HG03558 (cell line): Measurements from ENCODE around the gene MCHR1.
"Not testable (repeated sequence)": the region's sequence is repeated elsewhere in the genome, so short reads cannot be mapped to it uniquely, and the experiment has no call there.

ENCODE experiments used
- ATAC-seq: cut with Tn5 transposase; IDR thresholded peaks from one replicate; pipeline ENCODE4 v1.9.1; 2021; ENCODE audit warnings: moderate number of reproducible peaks; ENCODE audit not compliant: unreplicated experiment; ENCODE audit errors: extremely low read depth

MCHR1 gene

GRCh38 chr22:40685406-40685805 is 6.1 kb downstream of the MCHR1 start:
- ATAC-seq, result no peak

DNA sequence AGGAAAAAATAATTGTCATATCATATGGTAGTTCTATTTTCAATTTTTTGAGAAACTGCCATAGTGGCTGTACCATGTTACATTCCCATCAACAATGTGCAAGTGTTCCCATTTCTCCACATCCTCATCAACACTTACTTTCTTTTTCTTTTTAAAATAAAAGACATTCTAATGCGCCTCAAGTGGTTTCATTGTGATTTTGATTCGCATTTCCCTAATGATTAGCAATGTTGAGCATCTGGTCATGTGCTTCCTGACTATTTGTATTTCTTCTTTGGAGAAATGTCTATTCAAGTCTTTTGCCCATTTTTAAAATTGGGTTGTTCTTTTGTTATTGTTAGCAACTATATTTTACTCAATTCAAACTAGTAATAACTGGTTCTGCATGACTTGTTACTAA is 8.4 kb downstream of the MCHR1 start:
- ATAC-seq, result no peak

- no peak for ATAC-seq
Observed at GRCh38 chr22:40690370-40690769, 11.1 kb downstream of the MCHR1 start.

DNA sequence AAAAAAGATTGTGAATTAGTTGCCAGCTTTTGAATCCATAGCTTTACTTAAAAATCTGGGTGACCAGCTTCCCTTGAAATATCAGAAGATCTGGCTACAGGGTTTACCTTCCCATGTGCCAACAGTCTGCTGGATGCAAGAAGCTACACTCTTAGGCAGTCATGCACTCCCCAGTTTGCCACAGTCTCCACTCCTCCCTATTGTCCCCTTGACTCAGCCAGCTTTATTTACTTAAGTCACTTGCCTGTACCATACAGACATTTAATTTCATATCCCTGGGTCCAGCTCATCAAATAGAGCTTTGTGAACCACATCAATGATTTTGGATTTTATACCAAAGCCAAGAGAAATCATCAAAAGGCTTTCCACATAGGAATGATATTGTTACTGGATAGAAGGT is 12.2 kb downstream of the MCHR1 start:
- no peak for ATAC-seq

DNA sequence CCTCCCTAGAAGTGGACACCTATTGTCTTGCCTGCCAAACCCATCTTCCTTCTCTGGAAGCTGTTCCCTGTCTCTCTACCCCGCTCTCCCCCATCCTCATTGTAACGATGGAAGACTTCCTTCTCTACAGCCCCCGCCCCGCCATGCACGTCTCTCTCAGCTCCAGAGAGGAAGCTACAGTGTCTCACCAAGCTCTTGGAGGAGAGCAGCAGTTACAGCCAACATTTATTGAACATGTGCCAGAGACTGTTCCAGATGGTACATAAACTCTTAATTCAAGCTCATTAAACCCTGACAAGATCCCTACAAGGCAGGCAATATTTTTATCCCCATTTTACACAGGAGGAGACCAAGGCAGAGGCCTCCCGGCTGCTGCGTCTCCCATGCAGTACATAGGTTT is 15.1 kb downstream of the MCHR1 start:
- no peak for ATAC-seq

DNA sequence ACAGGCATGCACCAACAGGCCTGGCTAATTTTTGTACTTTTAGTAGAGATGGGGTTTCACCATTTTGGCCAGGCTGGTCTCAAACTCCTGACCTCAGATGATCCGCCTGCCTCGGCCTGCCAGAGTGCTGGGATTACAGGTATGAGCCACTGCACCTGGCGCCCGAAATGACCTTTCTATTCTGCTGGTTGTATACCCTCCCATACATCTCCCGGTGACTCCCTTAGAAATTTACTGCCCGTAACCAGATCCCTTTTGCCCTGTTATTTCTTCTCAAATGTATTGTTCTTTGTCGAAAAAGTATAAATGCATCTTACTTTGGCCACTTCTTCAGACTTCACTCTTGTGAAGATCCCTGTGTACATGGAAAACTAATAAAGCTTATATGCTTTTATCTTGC is 22.0 kb downstream of the MCHR1 start:
- no peak for ATAC-seq

GRCh38 chr22:40703174-40703573 is 23.9 kb downstream of the MCHR1 start:
- no peak for ATAC-seq

DNA sequence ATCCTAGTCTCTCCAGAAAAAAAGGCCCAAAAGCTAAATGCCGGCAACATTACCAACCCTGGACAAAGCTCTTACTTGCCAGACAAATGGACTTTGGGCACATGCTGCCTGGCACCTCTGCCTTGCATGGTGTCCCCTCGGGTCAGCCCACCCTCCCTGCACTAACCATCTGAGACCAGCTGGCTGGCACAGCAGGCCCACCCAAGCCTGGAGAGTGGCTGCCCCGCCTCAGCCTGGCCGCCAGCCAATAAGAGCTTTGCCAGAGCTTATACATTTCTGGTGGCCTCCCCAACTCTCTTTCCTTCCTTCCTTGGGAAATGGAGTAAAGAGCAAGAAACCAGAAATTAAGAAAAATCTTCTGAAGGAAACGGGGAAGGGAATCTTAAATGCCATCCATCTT is 24.5 kb downstream of the MCHR1 start:
- no peak for ATAC-seq

DNA sequence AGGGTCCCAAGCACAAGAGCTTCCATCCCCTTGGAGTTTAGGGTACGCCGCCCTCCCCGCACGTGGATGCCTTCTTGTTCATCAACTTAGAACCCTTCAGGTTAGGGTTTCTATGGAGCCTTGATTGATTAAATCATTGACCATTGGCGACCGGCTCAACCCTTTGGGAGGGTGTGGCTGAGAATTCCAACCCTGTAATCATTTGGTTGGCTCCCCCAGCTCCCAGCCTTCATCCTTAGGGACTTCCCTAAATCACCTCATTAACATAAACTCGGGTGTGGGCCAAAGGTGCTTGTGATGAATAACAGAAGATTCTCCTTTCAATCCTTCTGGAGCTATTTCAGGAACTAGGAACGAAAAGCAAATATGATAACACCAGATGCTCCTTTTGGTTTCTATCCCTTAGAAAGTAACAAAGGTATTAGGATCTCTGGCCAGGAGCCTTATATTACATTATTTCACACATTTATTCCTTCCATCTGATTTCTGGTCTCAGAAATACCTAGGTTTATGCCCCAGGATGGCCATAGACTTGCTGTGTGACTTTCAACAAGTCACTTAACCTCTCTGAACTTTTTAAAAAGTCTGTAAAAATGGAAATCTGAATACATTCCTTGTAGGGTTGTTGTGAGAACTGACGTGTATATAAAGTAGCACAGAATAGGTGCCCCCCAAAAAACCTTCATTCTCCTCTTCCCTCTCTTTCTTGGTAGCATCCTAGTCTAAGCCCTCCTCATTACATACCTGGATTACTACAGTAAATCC is 26.8 kb downstream of the MCHR1 start:
- ATAC-seq, result no peak

DNA sequence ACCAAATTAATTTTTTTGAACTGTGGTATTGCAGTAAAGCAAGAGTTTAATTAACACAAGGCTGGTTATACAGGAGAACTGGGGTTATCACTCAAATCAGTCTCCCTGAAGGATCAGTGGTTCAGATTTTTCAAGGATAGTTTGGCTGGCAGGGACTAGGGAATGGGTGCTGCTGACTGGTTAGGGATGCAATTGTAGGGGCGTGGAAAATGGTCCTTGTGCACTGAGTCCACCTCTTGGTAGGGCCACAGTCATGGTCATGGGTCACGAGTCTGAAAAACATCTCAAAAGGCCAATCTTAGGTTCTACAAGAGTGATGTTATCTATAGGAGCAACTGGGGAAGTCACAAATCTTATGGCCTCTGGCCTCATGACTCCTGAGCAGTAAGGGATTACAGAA is 27.9 kb downstream of the MCHR1 start:
- ATAC-seq, result no peak

GRCh38 chr22:40708177-40708576 is 28.9 kb downstream of the MCHR1 start:
- no peak for ATAC-seq

- ATAC-seq, result no peak
Observed at GRCh38 chr22:40709752-40710413, 30.6 kb downstream of the MCHR1 start.

DNA sequence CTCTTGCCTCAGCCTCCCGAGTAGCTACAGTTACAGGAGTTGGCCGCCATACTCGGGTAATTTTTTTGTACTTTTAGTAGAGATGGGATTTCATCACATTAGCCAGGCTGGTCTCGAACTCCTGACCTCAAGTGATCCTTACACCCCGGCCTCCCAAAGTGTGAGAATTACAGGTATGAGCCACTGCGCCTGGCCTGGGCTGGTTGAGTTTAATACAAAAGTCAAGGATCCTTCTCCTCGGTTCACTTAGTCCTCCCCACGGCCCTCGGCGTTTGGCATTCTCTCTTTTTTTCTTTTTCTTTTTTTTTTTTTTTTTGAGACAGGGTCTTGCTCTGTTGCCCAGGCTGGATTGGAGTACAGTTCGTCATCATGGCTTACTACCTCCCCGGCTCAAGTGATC is 33.0 kb downstream of the MCHR1 start:
- no peak for ATAC-seq

DNA sequence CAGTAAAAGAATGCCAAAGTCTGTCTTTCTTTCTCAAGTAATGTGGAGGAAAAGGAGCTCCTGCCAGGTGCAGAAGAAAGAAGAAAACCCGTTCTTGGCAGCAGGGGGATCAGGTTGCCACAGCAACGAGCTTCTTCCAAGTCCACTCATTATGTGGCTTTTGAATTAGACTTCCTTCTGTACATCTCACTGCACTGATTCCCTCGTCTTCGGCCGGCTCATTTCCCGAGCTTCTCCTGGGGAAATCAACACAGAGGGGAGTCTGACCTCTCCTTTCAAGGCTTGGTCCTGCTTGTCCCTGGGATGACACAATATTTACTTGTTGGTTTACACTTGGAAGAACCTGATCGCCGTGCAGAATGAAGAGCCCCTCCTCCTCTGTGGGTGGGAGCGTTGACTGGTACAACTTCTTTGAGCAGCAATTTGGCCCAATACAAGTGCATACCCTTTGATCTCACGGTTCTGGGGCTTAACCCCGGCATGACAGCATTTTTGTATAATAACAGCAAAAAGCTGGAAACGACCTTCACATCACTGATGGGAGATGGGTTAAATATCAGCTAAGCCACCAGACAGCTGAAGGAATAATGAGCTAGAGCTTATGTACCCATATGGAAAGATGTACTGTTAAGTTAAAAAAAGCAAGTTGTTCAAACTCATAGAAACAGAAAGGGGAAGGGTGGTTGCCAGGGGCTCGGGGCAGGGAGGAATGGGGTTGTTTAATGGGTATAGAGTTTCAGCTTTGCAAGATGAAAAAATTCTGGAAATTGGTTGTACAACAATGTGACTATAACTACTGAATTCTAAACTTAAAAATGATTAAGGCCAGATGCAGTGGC is 35.4 kb downstream of the MCHR1 start:
- no peak for ATAC-seq

DNA sequence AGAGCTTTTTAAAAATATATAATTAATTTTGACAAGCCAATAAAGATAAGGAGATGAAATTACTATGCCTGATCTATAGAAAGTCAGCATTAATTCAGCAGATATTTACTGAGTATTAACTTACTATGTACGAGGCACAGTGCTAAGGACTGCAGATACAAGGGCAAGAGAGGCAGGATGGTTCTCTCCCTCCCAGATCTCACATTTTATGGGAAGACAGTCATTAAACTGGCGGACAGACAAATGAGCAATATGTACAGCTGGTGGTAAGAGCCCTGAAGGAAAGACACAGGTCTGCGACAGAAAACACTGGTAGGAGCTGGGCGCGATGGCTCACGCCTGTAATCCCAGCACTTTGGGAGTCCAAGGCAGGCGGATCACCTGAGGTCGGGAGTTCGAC is 36.8 kb downstream of the MCHR1 start:
- ATAC-seq, result no peak

DNA sequence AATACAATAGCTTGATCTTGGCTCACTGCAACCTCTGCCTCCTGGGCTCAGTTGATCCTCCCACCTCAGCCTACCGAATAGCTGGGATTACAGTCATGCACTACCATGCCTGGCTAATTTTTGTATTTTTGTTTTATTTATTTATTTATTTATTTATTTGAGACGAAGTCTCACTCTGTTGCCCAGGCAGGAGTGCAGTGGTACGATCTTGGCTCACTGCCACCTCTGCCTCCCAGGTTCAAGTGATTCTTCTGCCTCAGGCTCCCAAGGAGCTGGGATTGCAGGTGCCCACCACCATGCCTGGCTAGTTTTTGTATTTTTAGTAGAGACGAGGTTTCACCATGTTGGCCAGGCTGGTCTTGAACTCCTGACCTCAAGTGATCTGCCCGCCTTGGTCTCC is 38.4 kb downstream of the MCHR1 start:
- ATAC-seq, result not testable (repeated sequence)

DNA sequence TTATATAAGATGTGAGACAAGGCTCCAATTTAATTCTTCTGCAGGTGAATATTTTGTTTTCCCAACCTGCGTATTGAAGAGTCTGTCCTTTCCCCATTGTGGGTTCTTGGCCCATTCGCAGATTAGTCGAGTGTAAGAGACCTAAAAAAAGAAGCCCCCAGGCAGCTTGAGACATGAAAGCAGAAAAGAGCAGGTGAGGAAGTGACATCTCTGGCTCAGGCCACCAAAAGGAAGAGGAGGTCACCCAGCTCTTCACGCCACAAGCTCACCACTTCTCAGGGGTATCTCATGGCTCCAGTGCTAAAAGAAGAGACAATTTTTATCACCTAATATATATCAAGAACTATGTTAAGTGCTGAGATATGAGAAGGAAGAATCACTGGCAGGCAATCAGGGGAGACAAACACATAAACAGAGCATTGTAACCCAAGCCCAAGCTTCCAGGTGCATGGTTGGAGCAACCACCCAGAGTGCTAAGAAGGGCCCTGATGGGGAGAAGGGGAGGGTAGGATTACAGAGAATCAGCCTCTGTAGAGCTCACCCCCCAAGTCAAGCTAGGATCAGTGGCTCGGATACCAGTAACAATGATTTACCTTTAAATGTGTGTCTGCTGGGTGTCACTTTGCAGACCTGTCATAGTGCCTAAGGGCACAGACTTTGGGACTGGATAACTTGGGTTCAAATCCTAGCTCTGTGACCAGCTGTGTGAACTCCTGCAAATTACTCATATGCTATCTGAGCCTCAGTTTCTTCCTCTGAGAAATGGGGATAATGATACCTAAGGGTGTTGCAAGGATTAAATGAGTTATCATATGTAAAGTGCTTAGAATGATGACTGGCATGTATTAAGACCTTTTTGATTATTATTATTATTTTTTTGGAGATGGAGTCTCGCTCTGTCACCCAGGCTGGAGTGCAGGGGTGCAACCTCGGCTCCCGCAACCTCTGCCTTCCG is 39.2 kb downstream of the MCHR1 start:
- no peak for ATAC-seq

DNA sequence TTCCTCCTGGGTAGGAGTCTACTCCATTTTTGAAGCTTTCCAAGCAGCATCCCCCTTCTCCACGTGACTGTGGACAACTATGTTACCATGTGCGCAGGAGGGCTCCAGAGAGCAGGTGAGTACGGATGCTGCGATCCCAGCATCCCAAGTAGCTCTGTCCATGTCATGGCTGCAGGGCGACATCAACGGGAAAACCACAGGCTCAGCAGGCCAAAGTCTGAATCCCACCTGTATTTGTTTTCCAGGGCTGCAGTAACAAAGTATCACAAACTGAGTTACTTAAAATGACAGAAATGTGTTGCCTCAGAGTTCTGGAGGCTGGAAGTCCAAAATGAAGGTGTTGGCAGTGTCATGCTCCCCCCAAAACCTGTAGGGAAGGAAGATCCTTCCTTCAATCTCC is 40.3 kb downstream of the MCHR1 start:
- ATAC-seq, result no peak

DNA sequence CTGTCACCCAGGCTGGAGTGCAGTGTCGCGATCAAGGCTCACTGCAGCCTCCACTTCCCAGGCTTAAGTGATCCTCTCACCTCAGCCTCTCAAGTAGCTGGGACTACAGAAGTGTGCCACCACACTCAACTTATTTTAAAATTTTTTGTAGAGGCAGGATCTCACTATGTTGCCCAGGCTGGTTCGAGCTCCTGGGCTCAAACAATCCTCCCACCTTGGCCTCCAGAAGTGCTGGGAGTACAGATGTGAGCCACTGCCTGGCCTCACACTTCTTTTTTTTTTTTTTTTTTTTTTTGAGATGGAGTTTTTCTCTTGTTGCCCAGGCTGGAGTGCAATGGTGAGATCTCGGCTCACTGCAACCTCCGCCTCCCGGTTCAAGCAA is 40.9 kb downstream of the MCHR1 start:
- ATAC-seq, result not testable (repeated sequence)
